ENCODE results near the gene MAP3K12.

GRCh38 chr12:53496752-53497032 lies 2.6 kb downstream of the MAP3K12 start:
- TF ChIP-seq CTCF (IDR thresholded peaks at IDR 0.05), result no peak
- TF ChIP-seq POLR2A (IDR thresholded peaks at IDR 0.05), result no peak

Data from vagina (tissue), 2 donors.